ENCODE results near the gene SMARCA2. TPM values are rescaled to one million over a fixed set of nuclear protein-coding genes. Genes with fewer than 3 reads are reported as not detected.

SMARCA2 gene
- total RNA-seq, 1 donor from 2014 or later: 147 TPM

DNA sequence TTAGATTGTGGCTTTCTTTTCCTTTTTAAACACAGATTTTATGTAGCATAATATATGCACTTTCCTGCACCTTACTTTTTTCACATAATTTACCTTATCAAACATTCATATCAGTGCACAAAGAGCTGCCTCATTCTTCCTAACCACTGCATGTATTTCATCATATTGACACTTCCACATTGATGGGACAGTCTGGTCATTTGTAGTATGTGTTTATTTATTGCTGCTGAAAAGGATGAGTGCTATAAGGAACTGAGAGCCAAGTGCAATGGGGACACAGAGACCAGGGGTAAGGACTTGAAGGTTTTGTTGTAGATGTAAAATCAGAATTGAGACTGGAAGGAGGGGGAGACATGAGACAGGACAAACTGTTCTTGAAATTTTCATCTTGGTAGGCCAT lies 193.8 kb downstream of the SMARCA2 start:
- H3K27me3 ChIP-seq (ENCODE audit: low read depth): no peaks in the 10 kb centered on the region
- no peak overlapping the region for H3K27ac ChIP-seq
- TF ChIP-seq, protein P1, sequence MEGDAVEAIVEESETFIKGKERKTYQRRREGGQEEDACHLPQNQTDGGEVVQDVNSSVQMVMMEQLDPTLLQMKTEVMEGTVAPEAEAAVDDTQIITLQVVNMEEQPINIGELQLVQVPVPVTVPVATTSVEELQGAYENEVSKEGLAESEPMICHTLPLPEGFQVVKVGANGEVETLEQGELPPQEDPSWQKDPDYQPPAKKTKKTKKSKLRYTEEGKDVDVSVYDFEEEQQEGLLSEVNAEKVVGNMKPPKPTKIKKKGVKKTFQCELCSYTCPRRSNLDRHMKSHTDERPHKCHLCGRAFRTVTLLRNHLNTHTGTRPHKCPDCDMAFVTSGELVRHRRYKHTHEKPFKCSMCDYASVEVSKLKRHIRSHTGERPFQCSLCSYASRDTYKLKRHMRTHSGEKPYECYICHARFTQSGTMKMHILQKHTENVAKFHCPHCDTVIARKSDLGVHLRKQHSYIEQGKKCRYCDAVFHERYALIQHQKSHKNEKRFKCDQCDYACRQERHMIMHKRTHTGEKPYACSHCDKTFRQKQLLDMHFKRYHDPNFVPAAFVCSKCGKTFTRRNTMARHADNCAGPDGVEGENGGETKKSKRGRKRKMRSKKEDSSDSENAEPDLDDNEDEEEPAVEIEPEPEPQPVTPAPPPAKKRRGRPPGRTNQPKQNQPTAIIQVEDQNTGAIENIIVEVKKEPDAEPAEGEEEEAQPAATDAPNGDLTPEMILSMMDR (IDR thresholded peaks at IDR 0.05): no peak

DNA sequence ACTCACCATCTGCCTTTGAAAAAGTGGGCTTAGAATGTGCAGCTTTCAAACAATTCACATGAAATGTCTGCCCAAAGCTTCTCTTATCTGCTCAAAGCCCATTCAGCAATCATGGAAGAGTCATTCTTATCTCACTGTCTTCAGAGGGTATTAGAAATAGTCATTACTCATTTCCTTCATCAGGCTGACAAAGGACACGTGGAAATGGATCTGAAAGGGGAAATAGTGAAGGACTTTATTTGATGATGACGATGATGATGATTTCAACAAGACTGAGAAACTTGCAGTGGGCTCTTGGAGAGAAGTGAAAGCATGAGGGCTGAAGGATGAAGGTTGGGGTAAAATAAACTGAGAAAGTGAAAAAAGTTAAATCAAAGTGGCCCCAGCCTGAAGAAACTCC lies 194.3 kb downstream of the SMARCA2 start:
- H3K9me3 ChIP-seq: no peaks in the 10 kb centered on the region
- no peak overlapping the region for H3K27ac ChIP-seq
- ATAC-seq (peak in 1 of 2 donors; percentile 41), DNase-seq (no peak)
- H3K27me3 ChIP-seq (ENCODE audit: low read depth): no peaks in the 10 kb centered on the region
- TF ChIP-seq, protein P1 (IDR thresholded peaks at IDR 0.05): no peak
- no peak overlapping the region for H3K4me3 ChIP-seq
- intact Hi-C loops (cut with DNase I): no loop called here
- no peaks in the 10 kb centered on the region for H3K4me1 ChIP-seq
- no peaks in the 10 kb centered on the region for H3K36me3 ChIP-seq

More for the DNA sequence above, 193.8 kb downstream of the SMARCA2 start:
- ATAC-seq (no peak), DNase-seq (no peak)
- H3K36me3 ChIP-seq: no peaks in the 10 kb centered on the region
- H3K9me3 ChIP-seq: no peaks in the 10 kb centered on the region
- no peaks in the 10 kb centered on the region for H3K4me1 ChIP-seq
- no peak overlapping the region for H3K4me3 ChIP-seq
- intact Hi-C loops (cut with DNase I): no loop called here

DNA sequence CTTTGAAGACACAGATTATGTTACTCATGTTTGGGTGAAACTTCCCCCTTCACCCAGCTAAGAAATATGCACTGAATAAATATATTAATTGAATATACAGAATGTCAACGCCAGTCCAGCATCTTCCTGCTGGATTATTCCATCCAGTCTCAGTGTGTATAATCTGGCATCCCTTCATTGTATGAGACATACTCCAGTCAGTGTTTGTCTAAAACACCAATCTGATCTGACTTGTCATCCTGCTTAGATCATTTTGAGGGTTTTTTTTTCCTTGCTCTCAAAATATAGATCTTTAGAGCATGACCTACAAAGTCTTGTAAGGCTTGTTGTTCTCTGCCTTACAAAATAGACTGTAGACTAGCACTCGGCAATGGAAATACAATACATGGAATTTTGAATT lies 195.1 kb downstream of the SMARCA2 start:
- no peaks in the 10 kb centered on the region for H3K9me3 ChIP-seq
- no peaks in the 10 kb centered on the region for H3K27me3 ChIP-seq (ENCODE audit: low read depth)
- no peaks in the 10 kb centered on the region for H3K4me1 ChIP-seq
- ATAC-seq (no peak), DNase-seq (no peak)
- TF ChIP-seq, protein P1 (IDR thresholded peaks at IDR 0.05): no peak
- no peaks in the 10 kb centered on the region for H3K36me3 ChIP-seq
- H3K4me3 ChIP-seq: no peak overlapping the region
- intact Hi-C loops (cut with DNase I): no loop called here
- no peak overlapping the region for H3K27ac ChIP-seq

DNA sequence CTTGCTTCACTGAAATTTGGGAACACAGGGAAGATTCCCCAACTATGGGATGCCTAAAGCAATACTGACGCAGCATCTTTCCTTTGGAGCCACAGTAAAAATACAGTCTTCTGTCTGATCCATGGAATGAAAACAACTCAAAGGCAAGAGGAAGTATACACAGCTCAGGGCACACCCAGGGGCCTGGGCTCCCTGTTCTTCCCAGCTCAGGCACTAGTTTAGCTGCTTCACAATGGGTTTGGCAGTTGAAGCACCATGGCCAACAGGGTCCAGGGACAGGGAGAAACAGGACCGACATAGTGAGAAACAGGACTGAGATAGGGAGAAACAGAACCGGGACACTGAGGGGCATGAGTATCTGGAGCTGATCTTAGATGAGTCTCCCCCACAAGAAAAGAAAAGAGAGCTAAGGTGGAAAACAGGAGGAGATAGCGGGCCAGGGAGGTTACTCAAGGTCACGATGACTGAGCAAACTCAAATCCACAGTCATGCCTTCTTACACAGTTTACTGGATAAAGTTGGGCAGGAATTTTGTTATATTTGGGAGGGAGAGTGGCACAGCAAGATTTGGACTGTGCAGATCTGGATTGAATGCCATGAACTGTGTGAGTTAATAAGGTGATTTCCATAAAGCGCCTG lies 198.8 kb downstream of the SMARCA2 start:
- no peak for DNase-seq
- TF ChIP-seq, protein P1 (IDR thresholded peaks at IDR 0.05): no peak
- H3K9me3 ChIP-seq: no peaks in the 10 kb centered on the region
- H3K4me3 ChIP-seq: no peak overlapping the region
- H3K36me3 ChIP-seq: no peaks in the 10 kb centered on the region
- ATAC-seq: peak in 1 of 2 donors; percentile 45
- no peaks in the 10 kb centered on the region for H3K27me3 ChIP-seq (ENCODE audit: low read depth)
- no peak overlapping the region for H3K27ac ChIP-seq
- intact Hi-C loops (cut with DNase I): no loop called here
- no peaks in the 10 kb centered on the region for H3K4me1 ChIP-seq

DNA sequence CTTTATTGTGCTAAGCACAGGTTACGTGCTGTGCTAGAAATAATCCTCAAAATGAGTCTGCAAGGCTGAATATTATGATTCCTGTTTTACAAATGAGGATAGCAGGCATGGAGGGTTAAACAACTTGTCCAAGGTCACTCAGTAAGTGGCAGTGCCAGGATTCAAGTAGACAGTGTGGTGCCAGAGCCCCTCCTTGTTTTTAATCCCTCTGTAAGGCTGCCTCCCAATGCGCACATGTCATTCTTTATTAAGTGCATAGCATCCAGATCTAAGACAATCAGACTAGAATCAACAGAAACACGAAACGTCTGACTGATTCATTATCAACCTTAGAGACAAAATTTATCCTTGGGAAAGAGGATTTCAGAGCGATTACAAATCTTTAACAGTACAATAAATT lies 199.6 kb downstream of the SMARCA2 start:
- Histone ChIP-seq H3K27me3 (ENCODE audit: low read depth) (no peaks in the 10 kb centered on the region), H3K4me3 (no peak overlapping the region), H3K9me3 (no peaks in the 10 kb centered on the region), H3K36me3 (no peaks in the 10 kb centered on the region), H3K27ac (no peak overlapping the region), H3K4me1 (no peaks in the 10 kb centered on the region)
- DNase-seq: no peak
- intact Hi-C loops (cut with DNase I): no loop called here
- TF ChIP-seq, protein P1 (IDR thresholded peaks at IDR 0.05): no peak
- ATAC-seq: no peak

Measured in lower lobe of right lung (tissue), 2 donors.